Measurements from ENCODE around the gene FHIT.

Gene FHIT

DNA sequence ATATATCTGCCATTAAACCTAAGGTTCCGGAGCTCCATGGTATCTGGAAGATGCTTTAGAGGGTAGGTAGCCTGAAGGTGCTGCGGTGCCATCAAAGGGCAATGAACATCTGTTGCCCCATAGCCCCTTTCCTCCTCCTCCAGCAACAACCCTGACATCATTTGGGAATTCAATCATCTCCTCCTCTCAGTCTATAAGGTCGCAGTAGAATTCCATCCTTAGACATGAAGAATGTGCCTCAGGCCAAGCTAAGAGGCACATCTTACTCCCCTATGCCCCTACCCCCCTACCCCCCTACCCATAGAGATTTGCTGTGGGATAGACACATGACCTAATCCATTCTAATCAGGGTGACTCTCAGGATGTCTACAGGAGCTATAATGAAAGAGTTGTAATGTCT, 1101.8 kb downstream of the FHIT start:
- TF ChIP-seq POLR2AphosphoS5 (IDR thresholded peaks at IDR 0.05; ENCODE audit: low read depth, low read length) (no peak), TAF1 (IDR thresholded peaks at IDR 0.05; ENCODE audit: borderline replicate concordance, insufficient read depth, low read length) (no peak), SIN3A (IDR thresholded peaks at IDR 0.05; ENCODE audit: borderline replicate concordance, insufficient read depth, low read length) (no peak), FOXP2 (optimal IDR thresholded peaks at IDR 0.05; ENCODE audit: borderline replicate concordance, extremely low read depth, extremely low read length, insufficient read depth) (no peak)
- TF ChIP-seq, protein P1, sequence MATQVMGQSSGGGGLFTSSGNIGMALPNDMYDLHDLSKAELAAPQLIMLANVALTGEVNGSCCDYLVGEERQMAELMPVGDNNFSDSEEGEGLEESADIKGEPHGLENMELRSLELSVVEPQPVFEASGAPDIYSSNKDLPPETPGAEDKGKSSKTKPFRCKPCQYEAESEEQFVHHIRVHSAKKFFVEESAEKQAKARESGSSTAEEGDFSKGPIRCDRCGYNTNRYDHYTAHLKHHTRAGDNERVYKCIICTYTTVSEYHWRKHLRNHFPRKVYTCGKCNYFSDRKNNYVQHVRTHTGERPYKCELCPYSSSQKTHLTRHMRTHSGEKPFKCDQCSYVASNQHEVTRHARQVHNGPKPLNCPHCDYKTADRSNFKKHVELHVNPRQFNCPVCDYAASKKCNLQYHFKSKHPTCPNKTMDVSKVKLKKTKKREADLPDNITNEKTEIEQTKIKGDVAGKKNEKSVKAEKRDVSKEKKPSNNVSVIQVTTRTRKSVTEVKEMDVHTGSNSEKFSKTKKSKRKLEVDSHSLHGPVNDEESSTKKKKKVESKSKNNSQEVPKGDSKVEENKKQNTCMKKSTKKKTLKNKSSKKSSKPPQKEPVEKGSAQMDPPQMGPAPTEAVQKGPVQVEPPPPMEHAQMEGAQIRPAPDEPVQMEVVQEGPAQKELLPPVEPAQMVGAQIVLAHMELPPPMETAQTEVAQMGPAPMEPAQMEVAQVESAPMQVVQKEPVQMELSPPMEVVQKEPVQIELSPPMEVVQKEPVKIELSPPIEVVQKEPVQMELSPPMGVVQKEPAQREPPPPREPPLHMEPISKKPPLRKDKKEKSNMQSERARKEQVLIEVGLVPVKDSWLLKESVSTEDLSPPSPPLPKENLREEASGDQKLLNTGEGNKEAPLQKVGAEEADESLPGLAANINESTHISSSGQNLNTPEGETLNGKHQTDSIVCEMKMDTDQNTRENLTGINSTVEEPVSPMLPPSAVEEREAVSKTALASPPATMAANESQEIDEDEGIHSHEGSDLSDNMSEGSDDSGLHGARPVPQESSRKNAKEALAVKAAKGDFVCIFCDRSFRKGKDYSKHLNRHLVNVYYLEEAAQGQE (IDR thresholded peaks at IDR 0.05; ENCODE audit: insufficient read depth in 1 of 2, low read depth in 2 of 2, low read length in 2 of 2) = no peak

DNA sequence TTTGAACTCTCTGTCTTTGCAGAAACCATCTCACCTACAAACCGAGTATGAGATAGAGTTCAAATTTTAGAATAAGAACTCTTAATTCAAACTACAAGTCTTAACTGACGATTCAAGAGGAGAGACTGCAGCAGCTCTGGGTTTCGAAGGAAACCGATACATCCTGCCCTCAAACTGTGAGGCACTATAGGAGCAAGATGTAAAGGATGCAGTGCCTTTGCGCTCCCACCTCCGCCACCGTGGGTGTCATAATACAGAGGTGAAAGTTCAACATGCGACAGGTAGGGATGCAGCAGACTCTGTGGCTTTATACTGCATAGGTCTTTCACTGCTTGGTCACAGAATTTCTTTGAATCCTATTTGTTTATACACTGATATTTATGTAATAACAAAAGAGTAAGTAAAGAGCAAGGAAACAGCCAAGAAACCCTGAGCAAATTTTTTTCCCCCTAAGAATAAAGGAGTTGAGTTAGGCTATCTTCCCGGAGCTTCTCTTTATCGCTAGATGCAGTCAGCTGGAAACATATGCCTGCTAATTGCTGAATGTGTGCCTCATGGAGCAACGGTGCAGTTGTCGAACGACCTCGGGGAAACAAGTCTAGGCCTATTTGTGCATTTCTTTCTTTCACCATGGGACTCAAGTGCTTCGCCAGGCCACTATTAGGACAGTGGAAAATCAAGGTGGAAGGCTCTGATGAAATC, 1103.9 kb downstream of the FHIT start:
- TF ChIP-seq FOXP2 (optimal IDR thresholded peaks at IDR 0.05; ENCODE audit: borderline replicate concordance, extremely low read depth, extremely low read length, insufficient read depth) (no peak), TAF1 (IDR thresholded peaks at IDR 0.05; ENCODE audit: borderline replicate concordance, insufficient read depth, low read length) (no peak)

DNA sequence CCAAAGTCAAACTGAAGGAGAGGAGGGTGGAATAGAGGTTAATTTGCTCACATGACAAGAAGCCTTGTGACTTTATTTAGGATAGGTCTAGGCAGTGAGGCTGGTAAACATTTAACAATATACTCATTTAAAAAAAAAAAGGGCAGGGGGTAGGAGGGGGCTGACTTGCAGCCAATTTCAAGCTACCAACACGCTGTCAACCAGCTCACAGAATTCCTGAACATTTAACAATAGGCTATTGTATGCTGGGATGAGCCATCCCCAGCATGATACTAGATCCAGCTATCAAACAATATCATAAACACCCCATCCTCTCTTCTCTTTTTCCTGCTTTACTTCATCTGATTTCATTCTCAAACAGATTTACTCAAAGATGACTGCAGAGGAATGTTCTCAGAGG, 1105.1 kb downstream of the FHIT start:
- no peak for TF ChIP-seq POLR2AphosphoS5 (IDR thresholded peaks at IDR 0.05; ENCODE audit: low read depth, low read length)
- TF ChIP-seq SIN3A (IDR thresholded peaks at IDR 0.05; ENCODE audit: borderline replicate concordance, insufficient read depth, low read length) = no peak
- no peak for TF ChIP-seq TAF1 (IDR thresholded peaks at IDR 0.05; ENCODE audit: borderline replicate concordance, insufficient read depth, low read length)
- TF ChIP-seq, protein P1 (IDR thresholded peaks at IDR 0.05; ENCODE audit: insufficient read depth in 1 of 2, low read depth in 2 of 2, low read length in 2 of 2) = no peak
- TF ChIP-seq FOXP2 (optimal IDR thresholded peaks at IDR 0.05; ENCODE audit: borderline replicate concordance, extremely low read depth, extremely low read length, insufficient read depth) = no peak

DNA sequence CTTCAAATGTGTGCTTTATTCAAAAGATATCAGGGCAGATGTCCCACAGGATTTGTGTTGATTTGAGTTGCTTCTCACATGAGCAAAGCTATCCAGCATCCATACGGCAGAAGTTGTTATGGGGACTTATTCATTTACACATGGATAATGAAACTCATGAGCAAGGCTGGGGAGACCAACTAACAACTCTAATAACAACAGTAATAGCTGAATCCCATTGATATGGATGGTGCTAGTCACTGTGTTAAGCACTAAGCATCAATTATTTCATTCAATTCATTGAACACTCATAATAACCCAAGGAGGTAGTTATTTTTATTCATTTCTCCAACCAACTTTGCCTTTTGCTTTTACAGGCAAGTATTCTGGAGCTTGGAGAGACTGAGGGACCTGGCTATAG, 1107.2 kb downstream of the FHIT start:
- TF ChIP-seq TAF1 (IDR thresholded peaks at IDR 0.05; ENCODE audit: borderline replicate concordance, insufficient read depth, low read length) (no peak), POLR2AphosphoS5 (IDR thresholded peaks at IDR 0.05; ENCODE audit: low read depth, low read length) (no peak), FOXP2 (optimal IDR thresholded peaks at IDR 0.05; ENCODE audit: borderline replicate concordance, extremely low read depth, extremely low read length, insufficient read depth) (no peak)

DNA sequence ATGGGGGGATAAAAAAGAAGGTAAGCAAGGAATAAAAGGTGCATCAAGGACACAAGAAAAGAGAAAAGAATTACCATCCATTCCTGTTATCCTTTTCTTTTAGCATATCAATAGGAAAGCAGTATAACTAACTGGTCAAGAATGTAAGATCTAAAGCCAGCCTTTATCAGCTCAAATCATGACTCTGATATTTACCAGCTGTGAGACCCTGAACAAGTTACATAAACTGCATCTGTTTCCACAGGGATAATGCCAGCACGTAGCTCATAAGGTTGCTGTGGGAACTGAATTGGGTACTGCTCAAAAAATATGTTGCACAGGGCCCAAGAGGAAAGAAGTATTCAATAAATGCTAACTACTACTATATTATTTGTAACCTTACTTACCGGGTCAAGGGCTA, 1109.2 kb downstream of the FHIT start:
- TF ChIP-seq SIN3A (IDR thresholded peaks at IDR 0.05; ENCODE audit: borderline replicate concordance, insufficient read depth, low read length) = no peak
- TF ChIP-seq POLR2AphosphoS5 (IDR thresholded peaks at IDR 0.05; ENCODE audit: low read depth, low read length) = no peak
- TF ChIP-seq TAF1 (IDR thresholded peaks at IDR 0.05; ENCODE audit: borderline replicate concordance, insufficient read depth, low read length) = no peak
- TF ChIP-seq FOXP2 (optimal IDR thresholded peaks at IDR 0.05; ENCODE audit: borderline replicate concordance, extremely low read depth, extremely low read length, insufficient read depth) = no peak
- TF ChIP-seq, protein P1 (IDR thresholded peaks at IDR 0.05; ENCODE audit: insufficient read depth in 1 of 2, low read depth in 2 of 2, low read length in 2 of 2) = no peak

DNA sequence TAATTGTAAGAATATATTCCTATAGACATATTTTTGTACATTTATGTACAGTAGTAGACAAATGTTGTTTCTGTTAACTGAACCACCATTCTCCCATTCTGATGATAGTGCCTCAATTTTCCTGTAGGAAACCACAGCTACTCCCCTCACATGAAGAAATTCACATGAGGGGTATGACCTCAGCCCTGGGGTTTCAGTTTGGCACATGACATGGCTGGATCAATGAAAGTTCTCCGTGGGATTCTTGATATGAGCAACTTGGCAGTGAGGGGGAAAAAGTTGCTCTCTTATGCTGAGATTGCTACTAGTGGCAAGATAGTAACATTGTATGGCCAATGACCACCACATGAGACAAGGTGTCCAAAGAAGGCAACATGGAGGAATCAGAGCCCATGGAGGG, 1111.1 kb downstream of the FHIT start:
- no peak for TF ChIP-seq SIN3A (IDR thresholded peaks at IDR 0.05; ENCODE audit: borderline replicate concordance, insufficient read depth, low read length)
- TF ChIP-seq FOXP2 (optimal IDR thresholded peaks at IDR 0.05; ENCODE audit: borderline replicate concordance, extremely low read depth, extremely low read length, insufficient read depth) = no peak
- TF ChIP-seq TAF1 (IDR thresholded peaks at IDR 0.05; ENCODE audit: borderline replicate concordance, insufficient read depth, low read length) = no peak
- TF ChIP-seq, protein P1 (IDR thresholded peaks at IDR 0.05; ENCODE audit: insufficient read depth in 1 of 2, low read depth in 2 of 2, low read length in 2 of 2) = no peak
- no peak for TF ChIP-seq POLR2AphosphoS5 (IDR thresholded peaks at IDR 0.05; ENCODE audit: low read depth, low read length)
